Esophagus squamous epithelium (tissue), 5 donors: ENCODE results near the gene PVRIG. TPM values are rescaled to one million over a fixed set of nuclear protein-coding genes. Genes with fewer than 3 reads are reported as not detected.
A peak's percentile ranks its signal among the peaks of the same experiment; 100 is the strongest.
"Not testable (repeated sequence)": the region's sequence is repeated elsewhere in the genome, so short reads cannot be mapped to it uniquely, and the experiment has no call there.

Experiments
- DNase-seq: peaks from one replicate; lab custom pipeline; 2025; lab: John Stamatoyannopoulos, UW
- H3K27ac ChIP-seq, 4 donors: fragments of 200-600 bp; sonication (generic); one replicate each; pipeline ENCODE4 v1.5.1; 2016 to 2019; ENCODE audit warnings: mild to moderate bottlenecking in 1 of 4
- H3K27me3 ChIP-seq, 4 donors: fragments of 200-600 bp; sonication (generic); 1 replicate in 3 of 4; 2 replicates in 1 of 4; pipeline versions ENCODE4 v1.5.1 to v1.6.0; 2017 to 2021; ENCODE audit warnings: antibody characterized with exemption in 1 of 4
- H3K36me3 ChIP-seq, 3 donors: fragments of 200-600 bp; sonication (generic); one replicate each; pipeline ENCODE4 v1.5.1; 2016 to 2019
- H3K4me1 ChIP-seq, 3 donors: fragments of 200-600 bp; sonication (generic); one replicate each; pipeline ENCODE4 v1.5.1; 2017 to 2019
- H3K4me3 ChIP-seq, 4 donors: fragments of 200-600 bp; sonication (generic); 1 replicate in 3 of 4; 2 replicates in 1 of 4; pipeline ENCODE4 v1.5.1; 2016 to 2019; ENCODE audit warnings: mild to moderate bottlenecking in 2 of 4, moderate library complexity in 1 of 4
- H3K9me3 ChIP-seq, 3 donors: fragments of 200-600 bp; sonication (generic); one replicate each; pipeline ENCODE4 v1.5.1; 2016 to 2019
- CTCF ChIP-seq, 6 experiments: fragments of 450-650 bp in 4 of 6; fragments of 200-600 bp in 2 of 6; sonication (generic) in 2 of 6; IDR thresholded peaks; one replicate each; pipeline ENCODE4 v1.5.1; 2016 to 2019; ENCODE audit warnings: antibody characterized with exemption in 6 of 6, mild to moderate bottlenecking in 4 of 6, moderate library complexity in 4 of 6
- POLR2A ChIP-seq, 4 donors: fragments of 450-650 bp; IDR thresholded peaks; one replicate each; pipeline ENCODE4 v1.6.1; 2017; ENCODE audit warnings: antibody characterized with exemption in 4 of 4, mild to moderate bottlenecking in 4 of 4, moderate library complexity in 3 of 4
- WGBS, 2 donors: methylation state at CpG; one replicate each; pipeline ENCODE4 v1.1.5; 2018; 5-methylcytosine and 5-hydroxymethylcytosine counted together
- intact Hi-C: fragments of 100-400 bp; cut with DNase I; formaldehyde crosslinking; loops from one replicate; pipeline ENCODE4 v1.15.0; 2022
- total RNA-seq, 4 donors: library from RNA; depleted of rRNA; stranded (reverse); fragments of >200 nt; gene quantifications; one replicate each; pipeline ENCODE4 v1.1.0, GENCODE V29; 2016
- donor health status: DM: yes; HTN: yes; CAD: no.

Gene PVRIG
- total RNA-seq, 4 donors from 2014 or later = 0.26 to 0.99 (median 0.67) TPM

- DNase-seq, H3K4me3 ChIP-seq, H3K9me3 ChIP-seq, intact Hi-C loops, H3K36me3 ChIP-seq, H3K27me3 ChIP-seq: not testable (repeated sequence)
- Histone ChIP-seq H3K4me1 (peaks cover 0 to 23% (median 11%) of the 10 kb centered on the region in 3 donors), H3K27ac (peak overlapping the region in 2 of 4 donors; percentile 25 to 28)
- 81 to 97% methylated on average over 9 of the region's 9 CpGs for WGBS, 2 donors
These were observed 27.1 kb downstream of the PVRIG start for GRCh38 chr7:100246865-100247137.

GRCh38 chr7:100247152-100247757 is 27.5 kb downstream of the PVRIG start:
- peak overlapping the region in 3 of 4 donors; percentile 25 to 34 (median 28) for H3K27ac ChIP-seq
- intact Hi-C loops = no loop called here
- no peaks in the 10 kb centered on the region for H3K9me3 ChIP-seq
- no peaks in the 10 kb centered on the region for H3K36me3 ChIP-seq
- no peaks in the 10 kb centered on the region for H3K27me3 ChIP-seq
- WGBS, 2 donors = 60 to 84% methylated on average over 4 of the region's 11 CpGs
- no peak overlapping the region for H3K4me3 ChIP-seq
- peak in 1 of 6 experiments; percentile 9 for TF ChIP-seq CTCF (IDR thresholded peaks at IDR 0.05)
- no peak for TF ChIP-seq POLR2A (IDR thresholded peaks at IDR 0.05)
- no peak for DNase-seq
- peaks cover 0 to 23% (median 11%) of the 10 kb centered on the region in 3 donors for H3K4me1 ChIP-seq

- no peak for DNase-seq
- H3K27ac ChIP-seq = no peak overlapping the region
- 90 to 93% methylated on average over 9 of the region's 10 CpGs for WGBS, 2 donors
- peaks cover 0 to 21% (median 10%) of the 10 kb centered on the region in 3 donors for H3K4me1 ChIP-seq
- no peak overlapping the region for H3K4me3 ChIP-seq
- intact Hi-C loops = no loop called here
- H3K36me3 ChIP-seq = no peaks in the 10 kb centered on the region
- TF ChIP-seq POLR2A (IDR thresholded peaks at IDR 0.05) (no peak), CTCF (IDR thresholded peaks at IDR 0.05) (no peak)
- H3K27me3 ChIP-seq = no peaks in the 10 kb centered on the region
- H3K9me3 ChIP-seq = no peaks in the 10 kb centered on the region
These were observed 28.7 kb downstream of the PVRIG start for GRCh38 chr7:100248483-100248882.

- no peaks in the 10 kb centered on the region for H3K9me3 ChIP-seq
- H3K4me3 ChIP-seq = no peak overlapping the region
- H3K27me3 ChIP-seq = no peaks in the 10 kb centered on the region
- WGBS, 2 donors = 91 to 97% methylated on average over 7 of the region's 7 CpGs
- DNase-seq = no peak
- TF ChIP-seq POLR2A (IDR thresholded peaks at IDR 0.05) (no peak), CTCF (IDR thresholded peaks at IDR 0.05) (no peak)
- no peaks in the 10 kb centered on the region for H3K36me3 ChIP-seq
- H3K27ac ChIP-seq = no peak overlapping the region
- no peaks in the 10 kb centered on the region for H3K4me1 ChIP-seq
- intact Hi-C loops = no loop called here
These were observed 37.3 kb downstream of the PVRIG start for GRCh38 chr7:100257017-100257416.

- DNase-seq, H3K9me3 ChIP-seq, H3K36me3 ChIP-seq, H3K27me3 ChIP-seq, H3K27ac ChIP-seq, H3K4me3 ChIP-seq, intact Hi-C loops: not testable (repeated sequence)
- H3K4me1 ChIP-seq = peaks cover 0 to 12% (median 0%) of the 10 kb centered on the region in 3 donors
- WGBS, 2 donors = 84 to 88% methylated on average over 7 to 8 of the region's 8 CpGs
These were observed 40.2 kb downstream of the PVRIG start for GRCh38 chr7:100259984-100260383.

GRCh38 chr7:100262896-100263295 is 43.1 kb downstream of the PVRIG start:
- intact Hi-C loops, H3K27me3 ChIP-seq, H3K36me3 ChIP-seq, H3K27ac ChIP-seq, H3K4me3 ChIP-seq, DNase-seq, H3K9me3 ChIP-seq: not testable (repeated sequence)
- 95 to 96% methylated on average over 4 of the region's 4 CpGs for WGBS, 2 donors
- H3K4me1 ChIP-seq = peaks cover 0 to 17% (median 5%) of the 10 kb centered on the region in 3 donors

GRCh38 chr7:100264223-100264622 is 44.5 kb downstream of the PVRIG start:
- intact Hi-C loops, H3K4me3 ChIP-seq, H3K36me3 ChIP-seq, H3K9me3 ChIP-seq, H3K27me3 ChIP-seq, DNase-seq, H3K27ac ChIP-seq: not testable (repeated sequence)
- WGBS, 2 donors = 71 to 94% methylated on average over 3 to 4 of the region's 4 CpGs
- peaks cover 0 to 17% (median 5%) of the 10 kb centered on the region in 3 donors for H3K4me1 ChIP-seq

- H3K4me1 ChIP-seq = peaks cover 0 to 20% (median 5%) of the 10 kb centered on the region in 3 donors
- intact Hi-C loops, DNase-seq, H3K27me3 ChIP-seq, H3K4me3 ChIP-seq, H3K9me3 ChIP-seq, H3K27ac ChIP-seq, H3K36me3 ChIP-seq: not testable (repeated sequence)
- WGBS, 2 donors = 47 to 76% methylated on average over 4 to 5 of the region's 7 CpGs
These were observed 45.0 kb downstream of the PVRIG start for GRCh38 chr7:100264669-100265165.

GRCh38 chr7:100265851-100266250 is 46.1 kb downstream of the PVRIG start:
- intact Hi-C loops = not testable (repeated sequence)

More at GRCh38 chr7:100265851-100266250, 46.1 kb downstream of the PVRIG start:
- H3K4me3 ChIP-seq, DNase-seq, H3K36me3 ChIP-seq, H3K9me3 ChIP-seq, H3K27ac ChIP-seq, H3K27me3 ChIP-seq: not testable (repeated sequence)
- peaks cover 0 to 29% (median 12%) of the 10 kb centered on the region in 3 donors for H3K4me1 ChIP-seq
- 48 to 59% methylated on average over 5 of the region's 5 CpGs for WGBS, 2 donors
